Ramos (cell line): ENCODE data around the gene NAP1L3.

Experiments used
- in situ Hi-C: fragments of 300-500 bp; cut with MboI; formaldehyde crosslinking; loops from one replicate; pipeline ENCODE4 v1.14.3; 2022; ENCODE audit warnings: low sequenced_read_pairs; ENCODE audit not compliant: unreplicated experiment

NAP1L3 gene

DNA sequence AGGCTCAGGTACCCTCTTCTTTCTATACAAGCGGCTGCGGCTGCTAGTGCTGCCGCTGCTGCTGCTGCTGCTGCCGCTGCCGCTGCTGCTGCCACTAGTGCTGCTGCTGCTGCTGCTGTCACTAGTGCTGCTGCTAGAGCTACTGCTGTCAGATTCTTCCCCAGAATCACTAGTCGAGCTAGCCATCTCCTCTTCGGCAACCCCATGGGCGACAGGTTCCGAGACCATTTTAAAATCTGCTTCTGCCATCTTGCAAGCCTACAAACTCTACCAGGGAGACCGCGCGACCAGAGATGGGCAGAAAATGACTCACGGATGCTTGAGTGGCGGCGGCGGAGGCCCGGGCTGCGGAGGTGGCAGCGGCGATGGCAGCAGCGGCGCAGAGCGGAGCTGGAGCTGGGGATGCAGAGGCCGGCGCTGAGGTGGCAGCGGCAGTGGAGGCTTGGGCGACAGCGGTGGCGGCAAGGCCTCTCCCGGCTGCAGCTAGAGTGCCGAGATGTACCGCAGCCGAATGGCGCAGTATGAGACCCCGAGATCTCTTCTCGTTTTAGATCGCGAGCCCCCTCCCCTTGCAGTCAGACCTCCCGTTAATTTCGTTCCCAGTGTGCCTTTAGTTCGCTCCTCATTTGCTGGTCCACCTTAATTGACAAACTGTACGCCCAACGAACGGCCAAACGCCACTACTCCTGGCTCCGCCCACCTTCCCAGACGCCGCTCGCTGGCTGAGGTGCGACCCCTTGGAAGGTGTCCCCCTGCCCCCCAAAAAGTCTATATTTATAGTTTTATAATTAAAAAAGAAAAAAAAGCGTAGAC lies at the start of gene NAP1L3:
Gene NAP1L3 (minus strand): TSS at position 523 of the 813 bp plus-strand sequence. CDS start 274 bp downstream, at position 249.
- in situ Hi-C loops = no loop called here

GRCh38 chrX:93711076-93711475 lies 37.7 kb upstream of the NAP1L3 start:
- in situ Hi-C loops = no loop called here

DNA sequence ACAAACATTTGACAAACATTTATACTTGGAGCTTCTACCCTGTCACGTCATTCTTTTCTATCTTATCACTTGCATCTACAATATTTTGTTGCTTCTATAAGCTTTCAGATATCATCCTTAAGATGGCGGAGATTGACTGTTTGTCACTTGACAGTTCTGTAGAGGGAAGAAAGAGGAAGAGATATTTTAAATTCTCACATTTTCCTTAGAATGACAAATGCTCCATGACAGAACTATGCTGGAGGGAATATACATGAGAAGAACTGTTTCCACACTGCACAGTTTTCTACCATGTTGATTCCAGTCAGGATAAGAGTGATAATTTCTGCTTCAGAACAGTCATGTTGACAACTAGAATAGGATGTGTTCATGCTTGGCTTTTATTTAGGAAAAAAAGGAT lies 30.3 kb upstream of the NAP1L3 start:
- in situ Hi-C loops = no loop called here

- in situ Hi-C loops = no loop called here
Measured at GRCh38 chrX:93695981-93696380, 22.6 kb upstream of the NAP1L3 start.

DNA sequence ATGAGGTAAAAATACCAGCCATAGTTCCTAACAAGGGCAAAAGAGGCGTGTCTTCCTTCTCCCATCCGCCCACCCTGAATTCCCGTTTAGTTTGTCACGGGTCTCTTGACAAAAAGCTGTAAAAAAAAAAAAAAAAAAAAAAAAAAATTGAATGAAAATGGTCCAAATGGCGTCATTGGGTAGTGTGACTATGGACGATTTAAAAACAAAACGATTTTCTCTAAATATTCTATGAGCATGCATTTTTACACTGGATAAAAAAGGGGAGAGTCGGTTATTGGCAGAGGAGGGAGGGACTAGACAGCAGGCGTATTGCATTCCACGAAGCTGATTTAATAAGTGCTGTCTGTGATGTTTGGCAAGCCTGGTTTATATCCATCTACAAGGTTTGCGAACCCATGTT lies 492 bp upstream of the NAP1L3 start, which contains the start of gene FAM133A:
Gene FAM133A (plus strand): TSS at position 338 of the 403 bp plus-strand sequence. CDS start 35,214 bp downstream, outside the sequence.
- in situ Hi-C loops = no loop called here

DNA sequence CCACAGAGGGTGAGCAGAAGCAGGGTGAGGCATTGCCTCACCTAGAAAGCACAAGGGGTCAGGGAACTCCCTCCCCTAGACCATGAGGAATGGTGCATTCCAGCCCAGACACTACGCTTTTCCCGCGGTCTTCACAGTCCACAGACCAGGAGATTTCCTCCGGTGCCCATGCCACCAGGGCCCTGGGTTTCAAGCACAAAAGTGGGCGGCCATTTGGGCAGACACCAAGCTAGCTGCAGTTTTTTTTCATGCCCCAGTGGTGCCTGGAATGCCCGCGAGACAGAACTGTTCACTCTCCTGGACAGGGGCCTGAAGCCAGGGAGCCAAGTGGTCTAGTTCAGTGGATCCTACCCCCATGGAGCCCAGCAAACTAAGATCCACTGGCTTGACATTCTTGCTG lies 12.8 kb downstream of the NAP1L3 start:
- in situ Hi-C loops = no loop called here

GRCh38 chrX:93649381-93649780 lies 24.0 kb downstream of the NAP1L3 start:
- in situ Hi-C loops = no loop called here

DNA sequence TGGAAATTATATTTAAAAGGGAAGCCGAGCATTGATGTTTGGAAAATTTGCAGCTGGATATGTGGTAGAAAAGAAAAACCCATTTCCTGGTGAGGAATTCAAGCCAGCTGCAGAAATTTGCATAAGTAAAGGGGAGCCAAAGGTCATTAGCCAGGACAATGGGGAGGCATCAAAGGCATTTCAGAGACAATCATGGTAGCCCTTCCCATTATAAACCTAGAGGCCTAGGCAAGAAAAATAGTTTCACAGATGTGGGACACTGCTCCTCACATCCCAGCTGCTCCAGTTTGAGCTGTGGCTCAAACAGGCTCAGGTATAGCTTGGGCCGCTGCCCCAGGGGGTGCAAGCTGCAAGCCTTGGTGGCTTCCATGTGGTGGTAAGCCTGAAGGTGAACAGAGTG lies 35.8 kb downstream of the NAP1L3 start:
- in situ Hi-C loops = no loop called here
